NCI-H748 (cell line): ENCODE data around the gene DPP8.
"Not testable (repeated sequence)": the region's sequence is repeated elsewhere in the genome, so short reads cannot be mapped to it uniquely, and the experiment has no call there.

Experiments
- DNase-seq: peaks from one replicate; lab custom pipeline; 2025; ENCODE audit not compliant: unreplicated experiment; lab: John Stamatoyannopoulos, UW

The DPP8 gene

GRCh38 chr15:65525622-65526021, 8.1 kb upstream of the DPP8 start:
- DNase-seq = no peak

DNA sequence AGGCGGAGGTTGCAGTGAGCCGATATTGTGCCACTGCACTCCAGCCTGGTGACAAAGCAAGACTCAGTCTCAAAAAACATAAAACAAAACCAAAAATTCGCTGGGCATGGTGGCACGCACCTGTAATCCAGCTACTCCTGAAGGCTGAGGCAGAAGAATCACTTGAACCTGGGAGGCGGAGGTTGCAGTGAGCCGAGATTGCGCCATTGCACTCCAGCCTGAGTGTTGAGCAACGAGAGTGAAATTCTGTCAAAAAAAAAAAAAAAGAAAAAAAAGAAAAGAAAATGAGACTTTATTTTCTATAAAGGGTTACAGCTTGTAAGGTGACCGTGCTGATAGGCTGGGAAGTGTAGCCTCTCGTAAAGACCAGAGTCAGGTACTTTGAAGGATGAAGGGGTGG, 6.7 kb upstream of the DPP8 start:
- no peak for DNase-seq

GRCh38 chr15:65521350-65521749, 3.9 kb upstream of the DPP8 start:
- DNase-seq = no peak

DNA sequence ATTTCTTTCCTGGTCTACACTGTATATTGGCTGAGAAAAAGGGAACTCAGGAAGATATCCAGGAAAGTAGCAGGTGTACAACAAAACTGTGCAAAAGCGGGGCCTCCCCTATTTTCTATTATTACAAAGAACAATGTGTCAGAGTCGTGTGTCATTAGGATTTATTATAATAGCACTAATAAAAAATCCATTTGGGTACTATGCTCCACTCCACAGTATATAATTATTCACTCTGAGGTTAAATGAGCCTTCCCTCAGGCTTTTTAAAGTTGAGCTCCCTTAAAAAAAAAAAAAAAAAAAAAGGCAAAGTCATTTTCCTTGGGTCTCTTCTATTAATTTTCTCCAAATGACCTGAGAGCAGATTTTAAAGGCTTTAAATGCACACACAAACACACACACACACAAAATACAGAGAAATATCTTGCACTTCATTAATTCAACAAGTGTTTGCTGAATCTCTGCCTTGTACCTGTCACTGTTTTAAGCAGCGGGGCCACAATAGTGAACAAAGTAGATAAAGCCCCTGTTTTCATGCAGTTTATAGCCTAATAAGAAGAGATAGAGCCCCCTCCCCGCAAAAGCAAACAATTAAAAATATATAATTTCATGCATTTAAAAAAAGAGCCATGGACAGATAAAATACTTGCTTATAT, 1.3 kb upstream of the DPP8 start:
- no peak for DNase-seq

- no peak for DNase-seq
These were observed 348 bp upstream of the DPP8 start for GRCh38 chr15:65517866-65518207.

DNA sequence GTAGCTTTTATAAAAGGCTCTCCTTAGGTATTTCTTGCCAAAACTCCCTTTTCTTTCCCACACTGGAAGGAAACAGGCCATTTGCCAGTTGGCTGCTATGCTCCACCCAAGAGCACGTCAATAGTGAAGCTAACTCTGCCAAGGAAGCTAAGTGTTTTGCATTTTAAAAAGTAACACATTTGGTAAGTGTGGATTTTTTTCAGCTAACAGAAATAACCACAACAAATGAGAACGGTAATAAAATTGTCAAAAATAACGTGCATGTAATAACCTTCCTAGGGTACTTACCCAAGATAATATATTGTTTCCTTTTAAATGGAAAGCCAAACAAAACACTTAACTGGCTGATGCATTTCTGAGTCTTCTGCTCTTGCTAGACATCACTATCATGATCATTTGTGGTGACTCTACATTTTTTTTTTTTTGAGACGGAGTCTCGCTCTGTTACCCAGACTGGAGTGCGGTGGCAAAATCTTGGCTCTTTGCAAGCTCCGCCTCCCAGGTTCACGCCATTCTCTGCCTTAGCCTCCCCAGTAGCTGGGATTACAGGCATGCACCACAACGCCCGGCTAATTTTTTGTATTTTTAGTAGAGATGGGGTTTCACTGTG, 4.6 kb downstream of the DPP8 start:
- DNase-seq = no peak

DNA sequence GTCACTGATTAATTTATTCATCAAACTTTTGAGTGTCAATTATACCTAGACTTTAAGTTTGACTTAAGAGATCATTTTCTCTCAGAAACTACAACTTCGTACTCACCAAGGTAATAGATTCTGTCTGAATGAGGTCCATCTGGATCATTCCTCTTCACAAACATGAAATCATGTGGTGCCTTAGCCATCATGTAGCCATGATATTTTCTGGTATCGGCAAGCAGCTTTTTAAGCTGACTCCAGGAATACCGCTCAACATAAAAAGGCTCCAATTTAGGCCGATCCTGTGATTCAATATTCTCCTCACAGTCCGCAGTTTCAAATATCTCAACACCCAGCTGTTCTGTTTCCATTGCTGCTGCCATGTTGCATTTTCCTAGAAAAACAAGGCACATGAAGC, 5.3 kb downstream of the DPP8 start:
- DNase-seq = no peak

- DNase-seq = no peak
These were observed 8.2 kb downstream of the DPP8 start for GRCh38 chr15:65509321-65509720.

DNA sequence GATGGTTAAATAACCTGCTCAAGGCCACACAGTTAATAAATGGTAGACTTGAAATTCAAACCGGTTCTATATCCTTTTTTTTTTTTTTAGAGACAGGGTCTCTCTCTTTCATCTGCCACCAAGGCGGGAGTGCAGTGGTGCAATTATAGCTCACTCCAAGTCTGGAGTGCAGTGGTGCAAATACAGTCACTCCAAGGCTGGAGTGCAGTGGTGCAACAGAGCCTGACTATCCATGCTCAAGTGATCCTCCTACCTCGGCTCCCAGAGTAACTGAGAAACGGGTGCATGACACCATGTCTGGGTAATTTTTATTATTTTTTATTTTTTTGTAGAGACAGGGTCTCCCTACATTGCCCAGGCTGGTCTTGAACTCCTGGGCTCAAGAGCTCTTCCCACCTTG, 23.4 kb downstream of the DPP8 start:
- DNase-seq = no peak

- DNase-seq = no peak
These were observed 32.6 kb downstream of the DPP8 start for GRCh38 chr15:65484876-65485275.

DNA sequence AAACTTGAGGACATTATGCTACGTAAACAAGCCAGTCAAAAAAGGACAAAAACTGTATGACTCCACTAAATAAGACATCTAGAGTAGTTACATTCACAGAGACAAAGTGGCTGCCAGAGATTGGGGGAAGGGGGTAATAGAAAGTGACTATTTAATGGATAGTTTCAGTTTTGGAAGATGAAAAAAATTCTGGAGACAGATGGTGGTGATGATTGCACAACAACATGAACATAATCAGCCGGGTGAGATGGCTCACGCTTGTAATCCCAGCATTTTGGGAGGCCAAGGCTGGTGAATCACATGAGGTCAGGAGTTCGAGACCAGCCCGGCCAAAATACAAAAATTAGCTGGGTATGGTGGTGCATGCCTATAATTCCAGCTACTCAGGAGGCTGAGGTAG, 40.6 kb downstream of the DPP8 start:
- DNase-seq = no peak

- DNase-seq = no peak
These were observed 46.6 kb downstream of the DPP8 start for GRCh38 chr15:65470866-65471265.

GRCh38 chr15:65468229-65468909, 49.1 kb downstream of the DPP8 start:
- DNase-seq = no peak

DNA sequence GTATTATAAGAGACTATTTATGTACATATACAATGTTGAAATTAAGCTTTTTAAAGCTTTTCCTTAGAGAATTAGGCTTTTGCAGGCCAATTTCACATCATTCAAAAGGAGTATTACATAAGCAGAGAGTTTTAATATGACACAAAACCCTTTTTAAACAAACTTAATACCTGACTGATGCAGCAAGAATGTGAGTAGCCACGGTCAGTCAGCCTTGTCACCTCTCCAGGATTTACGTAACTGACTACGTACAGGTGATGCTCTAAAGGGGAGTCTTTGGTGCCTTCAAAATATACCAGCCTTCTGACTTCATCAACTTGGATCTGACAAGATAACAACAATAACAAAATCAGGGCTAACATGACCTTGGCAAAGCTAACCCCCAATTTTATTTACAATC, 50.6 kb downstream of the DPP8 start:
- DNase-seq = no peak

DNA sequence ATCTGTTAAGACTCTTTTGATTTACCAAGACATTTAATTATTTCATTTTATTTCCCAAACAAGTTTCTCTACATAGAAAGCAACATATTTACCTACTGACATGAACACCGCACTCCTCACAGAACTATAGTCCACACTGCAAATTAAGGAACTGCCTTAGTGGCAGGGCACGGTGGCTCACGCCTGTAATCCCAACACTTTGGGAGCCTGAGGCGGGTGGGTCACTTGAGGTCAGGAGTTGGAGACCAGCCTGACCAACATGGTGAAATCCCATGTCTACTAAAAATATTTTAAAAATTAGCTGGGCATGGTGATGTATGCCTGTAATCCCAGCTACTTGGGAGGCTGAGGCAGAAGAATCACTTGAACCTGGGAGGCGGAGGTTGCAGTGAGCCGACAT, 54.4 kb downstream of the DPP8 start:
- DNase-seq = not testable (repeated sequence)

DNA sequence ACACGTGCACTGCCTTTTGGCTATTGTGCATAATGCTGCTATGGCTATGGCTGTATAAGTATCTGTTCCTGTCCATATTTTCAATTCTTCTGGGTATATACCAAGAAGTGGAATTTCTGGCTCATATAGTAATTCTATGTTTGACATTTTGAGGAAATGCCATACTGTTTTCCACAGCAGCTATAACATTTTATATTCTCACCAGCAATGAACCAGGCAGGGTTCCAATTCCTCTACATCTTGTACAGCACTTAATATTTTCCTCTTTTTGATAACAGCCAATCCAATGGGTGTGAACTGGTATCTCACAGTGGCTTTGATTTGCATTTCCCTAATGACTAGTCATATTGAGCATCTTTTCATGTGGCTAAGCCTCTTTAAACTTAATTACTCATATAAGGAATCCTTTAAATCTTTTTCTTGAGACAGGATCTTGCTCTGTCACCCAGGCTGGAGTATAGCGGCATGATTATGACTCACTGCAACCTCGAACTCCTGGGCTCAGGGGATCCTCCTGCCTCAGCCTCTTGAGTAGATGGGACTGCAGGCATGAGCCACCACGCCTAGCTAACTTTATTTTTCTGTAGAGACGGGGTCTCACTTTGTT, 56.6 kb downstream of the DPP8 start:
- DNase-seq = no peak

- DNase-seq = not testable (repeated sequence)
These were observed 62.2 kb downstream of the DPP8 start for GRCh38 chr15:65455256-65455655.

GRCh38 chr15:65451989-65452388, 65.5 kb downstream of the DPP8 start:
- DNase-seq = no peak

- no peak for DNase-seq
These were observed 66.9 kb downstream of the DPP8 start for GRCh38 chr15:65450556-65450955.

GRCh38 chr15:65447145-65447544, 70.3 kb downstream of the DPP8 start:
- no peak for DNase-seq

GRCh38 chr15:65434201-65434600, 83.3 kb downstream of the DPP8 start:
- DNase-seq = no peak

DNA sequence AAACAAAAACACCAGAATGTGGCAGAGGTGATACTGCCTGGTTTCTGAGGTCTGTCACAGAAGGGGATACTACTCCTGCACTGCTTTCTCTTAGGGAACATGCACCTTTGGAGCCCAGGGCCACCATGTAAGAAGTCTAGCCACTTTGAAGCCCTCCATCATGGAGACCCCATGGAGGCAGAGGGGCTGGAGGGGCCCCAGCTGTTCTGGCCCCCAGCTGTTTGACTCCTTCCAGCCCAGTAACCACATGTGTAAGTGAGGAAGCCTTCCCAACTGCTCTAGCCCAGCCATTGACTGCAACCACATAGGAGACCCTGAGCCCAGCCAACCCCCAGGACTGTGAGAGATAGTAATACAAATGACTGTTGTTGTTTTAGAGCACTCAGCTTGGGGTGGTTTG, 85.8 kb downstream of the DPP8 start:
- DNase-seq = no peak
